ENCODE measurements around the gene REC114. TPM values are rescaled to one million over a fixed set of nuclear protein-coding genes. Genes with fewer than 3 reads are reported as not detected.

REC114 gene
- total and polyA plus RNA-seq, 2 experiments from 2014 or later, result not detected

- DNase-seq (ENCODE audit: low spot score) (no peak), ATAC-seq (no peak)
- Histone ChIP-seq H3K9me2 (ENCODE audit: insufficient read depth) (no peaks in the 10 kb centered on the region), H3K4me3 (no peak overlapping the region), H3K27me3 (ENCODE audit: insufficient read depth) (no peaks in the 10 kb centered on the region), H3K4me2 (no peak overlapping the region), H3F3A (replicated peaks; ENCODE audit: low read depth) (0 out of 2 replicates have a peak, but pooled peaks cover 2% of the 10 kb centered on the region), H4K20me1 (replicated peaks; ENCODE audit: insufficient read depth) (peaks cover 1% of the 10 kb centered on the region), H2AFZ (no peak overlapping the region), H3K4me1 (ENCODE audit: insufficient read depth) (no peaks in the 10 kb centered on the region), H3K79me2 (replicated peaks; ENCODE audit: insufficient read depth) (peaks cover 4% of the 10 kb centered on the region), H3K27ac (ENCODE audit: low read depth) (no peak overlapping the region), H3K36me3 (ENCODE audit: insufficient read depth) (peaks cover 24% of the 10 kb centered on the region)
- Mint-ChIP-seq H3K27me3 (ENCODE audit: insufficient read depth, low read depth, poor library complexity) (no peaks in the 10 kb centered on the region), H3K4me3 (no peak overlapping the region), H3K36me3 (ENCODE audit: low read depth) (peaks cover 51% of the 10 kb centered on the region), H3K9me3 (no peaks in the 10 kb centered on the region), H3K27ac (no peak overlapping the region), H3K4me1 (no peaks in the 10 kb centered on the region; the same call in 2 of the 3 replicates)
- TF ChIP-seq ZNF114 (CRISPR knock-in tag; IDR thresholded peaks at IDR 0.05) (no peak), ETS1 (IDR thresholded peaks at IDR 0.05) (no peak)
Observed at GRCh38 chr15:73583544-73583943, 140.6 kb downstream of the REC114 start.

- Histone ChIP-seq H3F3A (replicated peaks; ENCODE audit: low read depth) (0 out of 2 replicates have a peak, but pooled peaks cover 2% of the 10 kb centered on the region), H4K20me1 (replicated peaks; ENCODE audit: insufficient read depth) (peaks cover 5% of the 10 kb centered on the region), H3K4me2 (no peak overlapping the region), H3K79me2 (replicated peaks; ENCODE audit: insufficient read depth) (peaks cover 8% of the 10 kb centered on the region), H3K27ac (ENCODE audit: low read depth) (no peak overlapping the region), H3K9me2 (ENCODE audit: insufficient read depth) (no peaks in the 10 kb centered on the region), H3K4me3 (no peak overlapping the region), H3K36me3 (ENCODE audit: insufficient read depth) (peaks cover 23% of the 10 kb centered on the region), H3K4me1 (ENCODE audit: insufficient read depth) (no peaks in the 10 kb centered on the region), H2AFZ (no peak overlapping the region), H3K27me3 (ENCODE audit: insufficient read depth) (no peaks in the 10 kb centered on the region)
- H3K36me3 Mint-ChIP-seq (ENCODE audit: low read depth), result peaks cover 61% of the 10 kb centered on the region
- no peak overlapping the region for H3K4me3 Mint-ChIP-seq
- H3K9me3 Mint-ChIP-seq, result no peaks in the 10 kb centered on the region
- ATAC-seq (no peak), DNase-seq (ENCODE audit: low spot score) (no peak)
- H3K27ac Mint-ChIP-seq, result peak overlapping the region; percentile 61
- no peaks in the 10 kb centered on the region for H3K27me3 Mint-ChIP-seq (ENCODE audit: insufficient read depth, low read depth, poor library complexity)
- no peaks in the 10 kb centered on the region; the same call in 2 of the 3 replicates for H3K4me1 Mint-ChIP-seq
- TF ChIP-seq JUNB (IDR thresholded peaks at IDR 0.05; ENCODE audit: unreplicated experiment) (no peak), REST (IDR thresholded peaks at IDR 0.05; ENCODE audit: unreplicated experiment) (no peak), EZH2phosphoT487 (IDR thresholded peaks at IDR 0.05; ENCODE audit: unreplicated experiment) (no peak), POLR2AphosphoS5 (IDR thresholded peaks at IDR 0.05; ENCODE audit: low read depth) (no peak), EZH2 (IDR thresholded peaks at IDR 0.05; ENCODE audit: low read depth, unreplicated experiment) (no peak), NANOG (IDR thresholded peaks at IDR 0.05; ENCODE audit: borderline replicate concordance) (no peak), CTCF (conservative IDR thresholded peaks at IDR 0.05; ENCODE audit: low read depth in 2 of 2) (no peak), STAT1 (IDR thresholded peaks at IDR 0.05; ENCODE audit: unreplicated experiment) (no peak), ZNF331 (CRISPR knock-in tag; IDR thresholded peaks at IDR 0.05; ENCODE audit: low read depth) (no peak)
Observed at GRCh38 chr15:73584699-73585420, 141.9 kb downstream of the REC114 start.
